COLO668 (cell line): ENCODE results near the gene MLLT3.

ENCODE experiments used
- DNase-seq: peaks from one replicate; lab custom pipeline; 2025; ENCODE audit not compliant: unreplicated experiment; lab: John Stamatoyannopoulos, UW

MLLT3 gene

GRCh38 chr9:20518737-20519136, 103.6 kb downstream of the MLLT3 start:
- DNase-seq: no peak

- DNase-seq: no peak
Observed at GRCh38 chr9:20513126-20513913, 109.0 kb downstream of the MLLT3 start.

DNA sequence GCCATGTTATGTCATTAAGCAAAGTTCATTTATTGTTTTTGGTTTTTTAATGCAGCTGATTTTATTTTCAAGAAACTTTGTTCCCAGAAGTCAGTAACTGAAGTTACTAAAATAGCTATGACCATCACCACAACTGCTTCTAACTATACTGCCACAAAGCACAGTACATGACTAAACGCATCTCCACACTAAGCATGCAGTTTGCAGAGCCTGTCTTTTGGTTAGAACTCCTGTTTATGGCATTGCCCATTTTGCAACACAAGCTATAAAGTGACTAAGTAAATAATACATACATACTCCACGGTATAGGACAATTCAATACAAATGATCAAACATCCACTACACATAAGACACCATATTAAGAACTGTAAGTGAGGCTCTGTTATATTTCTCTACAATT, 109.7 kb downstream of the MLLT3 start:
- DNase-seq: no peak

- no peak for DNase-seq
Observed at GRCh38 chr9:20512106-20512505, 110.2 kb downstream of the MLLT3 start.

GRCh38 chr9:20511686-20512085, 110.6 kb downstream of the MLLT3 start:
- no peak for DNase-seq

- DNase-seq: no peak
Observed at GRCh38 chr9:20509466-20509865, 112.8 kb downstream of the MLLT3 start.

DNA sequence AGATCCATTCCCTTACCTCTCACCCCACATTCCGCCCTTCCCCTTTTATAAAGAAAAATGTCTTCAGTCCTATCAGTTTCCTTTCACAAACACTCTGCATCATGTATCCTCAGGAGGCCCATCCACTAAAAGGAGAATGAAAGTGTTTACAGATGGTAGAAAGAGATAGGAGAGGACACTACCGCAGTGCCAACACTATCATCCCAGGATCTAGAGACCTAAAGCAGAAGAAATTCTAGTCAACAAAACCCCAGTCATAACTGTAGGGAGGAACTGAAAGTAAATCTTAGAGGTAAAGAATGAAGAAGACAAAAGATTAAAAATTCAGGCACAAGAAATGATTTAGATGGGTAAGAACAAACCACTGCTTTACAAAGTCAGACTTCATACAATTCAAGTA, 114.1 kb downstream of the MLLT3 start:
- DNase-seq: no peak

- no peak for DNase-seq
Observed at GRCh38 chr9:20507431-20507830, 114.9 kb downstream of the MLLT3 start.

DNA sequence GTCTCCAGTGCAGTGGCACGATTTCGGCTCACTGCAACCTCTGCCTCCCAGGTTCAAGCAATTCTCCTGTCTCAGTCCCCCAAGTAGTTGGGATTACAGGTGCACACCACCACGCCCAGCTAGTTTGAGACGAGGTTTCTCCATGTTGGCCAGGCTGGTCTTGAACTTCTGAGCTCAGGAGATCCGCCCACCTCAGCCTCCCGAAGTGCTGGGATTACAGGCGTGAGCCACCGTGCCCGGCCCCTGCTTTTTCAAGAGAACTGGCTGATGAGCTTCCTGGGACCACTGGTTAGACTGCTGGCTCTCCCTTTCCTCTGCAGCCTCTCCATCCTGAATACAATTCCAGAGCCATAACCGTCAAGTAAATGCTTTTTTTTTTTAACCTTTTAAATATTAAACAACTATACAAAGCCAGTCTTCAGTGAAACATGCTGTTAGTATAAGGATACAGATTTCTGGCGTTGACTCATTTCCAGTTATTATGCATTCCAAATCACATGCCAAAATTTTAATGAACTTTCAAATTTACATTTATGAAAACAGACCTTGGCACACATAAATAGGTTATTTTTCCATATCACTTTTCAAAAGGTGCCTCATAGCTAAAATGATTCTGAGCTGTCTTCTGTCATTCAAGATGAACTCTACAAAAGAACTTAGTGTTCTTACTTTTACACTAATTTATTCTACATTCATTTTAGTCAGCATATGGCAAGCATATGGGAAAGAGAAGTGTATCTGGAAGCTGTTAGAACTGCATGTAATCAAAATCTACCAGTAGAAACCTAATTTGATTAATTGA, 116.0 kb downstream of the MLLT3 start:
- DNase-seq: no peak

GRCh38 chr9:20505574-20505973, 116.7 kb downstream of the MLLT3 start:
- DNase-seq: no peak

GRCh38 chr9:20504930-20505329, 117.4 kb downstream of the MLLT3 start:
- no peak for DNase-seq

- no peak for DNase-seq
Observed at GRCh38 chr9:20500101-20500500, 122.2 kb downstream of the MLLT3 start.

GRCh38 chr9:20499013-20499412, 123.3 kb downstream of the MLLT3 start:
- no peak for DNase-seq

GRCh38 chr9:20496328-20496727, 126.0 kb downstream of the MLLT3 start:
- no peak for DNase-seq

DNA sequence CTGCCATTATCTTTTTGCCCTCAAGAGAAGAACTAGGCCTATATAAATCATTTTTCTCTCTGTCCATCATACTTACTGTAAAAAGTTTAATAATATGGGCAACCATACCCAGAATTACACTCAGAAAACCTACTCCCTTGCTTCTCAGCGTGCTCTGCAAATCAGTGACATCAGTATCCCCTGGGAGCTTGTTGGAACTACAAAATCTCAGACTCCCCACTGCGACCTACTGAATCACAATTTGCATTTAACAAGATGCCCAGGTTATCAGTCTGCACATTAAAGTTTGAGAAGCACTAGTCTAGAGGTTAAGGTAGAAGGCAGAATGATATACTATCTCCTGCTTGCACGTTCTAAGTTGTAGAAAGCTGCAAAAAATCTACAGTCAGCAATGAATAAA, 127.2 kb downstream of the MLLT3 start:
- no peak for DNase-seq

GRCh38 chr9:20494035-20494434, 128.3 kb downstream of the MLLT3 start:
- DNase-seq: no peak

- DNase-seq: no peak
Observed at GRCh38 chr9:20492772-20493171, 129.5 kb downstream of the MLLT3 start.

DNA sequence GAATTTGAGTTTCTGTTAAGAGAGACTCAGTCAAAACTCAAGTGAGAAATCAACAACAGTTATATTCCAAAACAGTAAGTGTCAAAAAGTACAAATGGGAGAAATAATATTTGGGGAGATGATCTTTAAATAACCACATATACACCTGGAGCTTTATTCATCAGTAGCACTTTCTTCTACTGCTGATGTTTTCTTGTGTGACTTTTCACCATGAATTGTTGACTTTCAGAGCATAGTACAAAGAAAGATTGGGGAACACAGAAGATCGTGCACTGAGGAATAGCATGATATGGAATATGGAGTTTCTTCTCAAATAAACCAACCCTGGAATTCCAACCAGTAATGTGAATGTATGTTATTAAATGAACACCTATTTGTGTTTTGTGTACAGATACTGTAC, 130.7 kb downstream of the MLLT3 start:
- DNase-seq: no peak

GRCh38 chr9:20490246-20490834, 132.0 kb downstream of the MLLT3 start:
- no peak for DNase-seq

- DNase-seq: no peak
Observed at GRCh38 chr9:20488691-20489090, 133.6 kb downstream of the MLLT3 start.

GRCh38 chr9:20486552-20486951, 135.7 kb downstream of the MLLT3 start:
- no peak for DNase-seq

GRCh38 chr9:20481437-20481836, 140.9 kb downstream of the MLLT3 start:
- no peak for DNase-seq
